GM12878 (cell line): ENCODE results near the gene SEC11C. TPM values are rescaled to one million over a fixed set of nuclear protein-coding genes. Genes with fewer than 3 reads are reported as not detected.

Source experiments
- ATAC-seq: fragments of 200-7000 bp; cut with Tn5 transposase; 3 replicates; pipeline ENCODE4 v1.9.1; 2020; ENCODE audit warnings: mild to moderate bottlenecking, moderate library complexity
- BruUV-seq: library from RNA; stranded (reverse); fragments of 400-500 nt; replicated peaks from 2 replicates; lab custom pipeline; 2021; lab: Mats Ljungman, UMichigan
- CTCF ChIA-PET: fragments of 300-600 bp; sonication (Branson Sonifier 250); formaldehyde crosslinking; extraction: SDS; loops from one replicate; lab custom pipeline; 2021; ENCODE audit warnings: inconsistent platforms; lab: Yijun Ruan, JAX
- POLR2A ChIA-PET: fragments of 350-600 bp; formaldehyde crosslinking; extraction: SDS; loops from one replicate; lab custom pipeline; 2021; ENCODE audit warnings: inconsistent platforms; lab: Charles Lee
- RAD21 ChIA-PET: fragments of 300-600 bp; sonication (Branson Sonifier 250); formaldehyde crosslinking; loops from one replicate; lab custom pipeline; 2023; ENCODE audit warnings: antibody characterized with exemption; ENCODE audit not compliant: unreplicated experiment; lab: Charles Lee
- SMC1A ChIA-PET: fragments of 300-600 bp; sonication (Branson Sonifier 250); formaldehyde crosslinking; loops from one replicate; lab custom pipeline; 2023; ENCODE audit not compliant: unreplicated experiment, uncharacterized antibody; lab: Charles Lee
- DNase-seq: peaks from one replicate; pipeline ENCODE4 v3.0.0-alpha.2; 2011; ENCODE audit warnings: low read depth, low spot score
- FAIRE-seq: peaks from 3 replicates; lab custom pipeline; 2011; peaks lifted over from hg19 to GRCh38; lab: Jason Lieb, UNC
- H2AFZ ChIP-seq: 2 replicates; pipeline ENCODE4 v1.6.0; 2011; ENCODE audit warnings: low read depth, low read length, control low read depth; ENCODE audit not compliant: control insufficient read depth
- H3K27ac ChIP-seq: 2 replicates; pipeline ENCODE4 v1.5.1; 2011; ENCODE audit warnings: control low read depth; ENCODE audit not compliant: control insufficient read depth, insufficient read depth
- H3K27me3 ChIP-seq, 2 experiments: replicated peaks in 1 of 2; 2 replicates each; pipeline versions ENCODE4 v1.6.0 to v1.6.1; 2011; ENCODE audit warnings: low read length in 1 of 2; ENCODE audit not compliant: control insufficient read depth in 2 of 2, insufficient read depth in 2 of 2
- H3K36me3 ChIP-seq, 2 experiments: 2 replicates each; pipeline ENCODE4 v1.5.1; 2011; ENCODE audit warnings: low read length in 1 of 2; ENCODE audit not compliant: control insufficient read depth in 2 of 2, insufficient read depth in 2 of 2
- H3K4me1 ChIP-seq: 2 replicates; pipeline ENCODE4 v1.6.1; 2011; ENCODE audit warnings: mild to moderate bottlenecking, low read length, moderate library complexity, mixed read lengths; ENCODE audit not compliant: control insufficient read depth, insufficient read depth
- H3K4me2 ChIP-seq: 2 replicates; pipeline ENCODE4 v1.6.0; 2011; ENCODE audit warnings: control low read depth; ENCODE audit not compliant: control insufficient read depth, insufficient read depth
- H3K4me3 ChIP-seq: fragments of 200-600 bp; sonication (generic); 2 replicates; pipeline ENCODE4 v1.5.1; 2016
- H3K79me2 ChIP-seq: 2 replicates; pipeline ENCODE4 v1.6.0; 2011; ENCODE audit warnings: low read length; ENCODE audit not compliant: control insufficient read depth, insufficient read depth
- H3K9ac ChIP-seq: 2 replicates; pipeline ENCODE4 v1.8.0; 2011; ENCODE audit warnings: low read length, control low read depth, mixed read lengths; ENCODE audit not compliant: control insufficient read depth, insufficient read depth
- H3K9me3 ChIP-seq: replicated peaks from 3 replicates; pipeline ENCODE4 v1.5.1; 2011; ENCODE audit warnings: mild to moderate bottlenecking, low read length; ENCODE audit not compliant: control insufficient read depth, insufficient read depth
- H4K20me1 ChIP-seq: 2 replicates; pipeline ENCODE4 v1.6.0; 2011; ENCODE audit not compliant: control insufficient read depth, insufficient read depth
- EED ChIP-seq: sonication (generic); IDR thresholded peaks from 2 replicates; pipeline ENCODE4 v1.6.1; 2016; ENCODE audit warnings: antibody characterized with exemption, low read depth
- FOXM1 ChIP-seq: IDR thresholded peaks from 2 replicates; pipeline ENCODE4 v1.6.1; 2012; ENCODE audit warnings: low read depth, mild to moderate bottlenecking, inconsistent platforms, low read length, moderate library complexity
- NR2C1 ChIP-seq: fragments of 450-650 bp; IDR thresholded peaks from 2 replicates; pipeline ENCODE4 v1.6.1; 2017; ENCODE audit warnings: antibody characterized with exemption, mild to moderate bottlenecking, moderate library complexity
- POLR2AphosphoS2 ChIP-seq: IDR thresholded peaks from 2 replicates; pipeline ENCODE4 v1.6.1; 2011; ENCODE audit warnings: low read depth, mild to moderate bottlenecking, low read length, improper control_type of control experiment, moderate library complexity
- RAD51 ChIP-seq: fragments of 450-650 bp; IDR thresholded peaks from 2 replicates; pipeline ENCODE4 v1.6.1; 2016; ENCODE audit warnings: moderate library complexity, mild to moderate bottlenecking, inconsistent platforms
- YBX1 ChIP-seq: fragments of 450-650 bp; IDR thresholded peaks from 2 replicates; pipeline ENCODE4 v1.6.1; 2016; ENCODE audit warnings: antibody characterized with exemption
- YY1 ChIP-seq: IDR thresholded peaks from 2 replicates; pipeline ENCODE4 v1.6.1; 2011; ENCODE audit warnings: low read depth, mild to moderate bottlenecking, low read length
- ZBED1 ChIP-seq: IDR thresholded peaks from 2 replicates; pipeline ENCODE4 v1.6.1; 2016; ENCODE audit warnings: borderline replicate concordance
- ZNF24 ChIP-seq: fragments of 450-650 bp; IDR thresholded peaks from 2 replicates; pipeline ENCODE4 v1.6.1; 2017; ENCODE audit warnings: antibody characterized with exemption, mild to moderate bottlenecking
- WGBS: methylation state at CpG from one replicate; pipeline ENCODE4 v1.1.6; 2016; ENCODE audit warnings: low lambda C conversion rate; ENCODE audit not compliant: insufficient replicate concordance, insufficient coverage; ENCODE audit errors: missing lambda C conversion rate; 5-methylcytosine and 5-hydroxymethylcytosine counted together
- in situ Hi-C: fragments of 300-500 bp; cut with MboI; formaldehyde crosslinking; loops from 9 replicates; pipeline ENCODE4 v1.14.3; 2018; ENCODE audit warnings: mixed read lengths
- intact Hi-C: fragments of 100-400 bp; cut with micrococcal nuclease; formaldehyde crosslinking; loops from one replicate; pipeline ENCODE4 v1.14.2; 2022; ENCODE audit not compliant: unreplicated experiment
- polyA plus RNA-seq, 11 experiments: library from polyadenylated mRNA; depleted of rRNA in 4 of 11; unstranded in 6 of 11; stranded (reverse) in 5 of 11; fragments of >200 nt; fragmentation: Nextera tagmentation in 4 of 11; fragmentation: Illumina TruSeq in 1 of 11; extraction: Ambion mirVana in 4 of 11; extraction: Trizol in 1 of 11; gene quantifications; 1 replicate in 1 of 11; 2 replicates in 10 of 11; pipeline versions ENCODE4 v1.2.1 to v1.2.3, GENCODE V29; 2011 to 2016; ENCODE audit warnings: inconsistent platforms in 2 of 11, missing spikeins in 2 of 11, low read depth in 1 of 11
- total RNA-seq, 4 experiments: library from RNA; depleted of rRNA in 3 of 4; stranded (reverse); fragments of >200 nt in 3 of 4; fragmentation: Illumina TruSeq in 1 of 4; extraction: Trizol in 1 of 4; gene quantifications; 2 replicates each; pipeline versions ENCODE4 v1.2.1 to v1.2.3, GENCODE V29; 2013 to 2021
- TF ChIP-seq, protein P1 (sequence below): fragments of 450-650 bp; IDR thresholded peaks from 2 replicates; pipeline ENCODE4 v1.6.1; 2016; ENCODE audit warnings: mild to moderate bottlenecking
- TF ChIP-seq, protein P2 (sequence below): IDR thresholded peaks from 2 replicates; pipeline ENCODE4 v1.6.1; 2012; ENCODE audit warnings: low read depth, low read length, improper control_type of control experiment
- TF ChIP-seq, protein P3 (sequence below): IDR thresholded peaks from 2 replicates; pipeline ENCODE4 v1.6.1; 2011; ENCODE audit warnings: borderline replicate concordance, low read depth, mild to moderate bottlenecking, moderate library complexity, mixed read lengths, low read length; ENCODE audit not compliant: insufficient read depth; ENCODE audit errors: extremely low read length
- TF ChIP-seq, protein P4 (sequence below): fragments of 150-350 bp; IDR thresholded peaks from 2 replicates; pipeline ENCODE4 v1.6.1; 2014; ENCODE audit warnings: mild to moderate bottlenecking, low read depth, low read length

The SEC11C gene
- total and polyA plus RNA-seq, 10 of the 15 experiments (the other 5 are each of a cell fraction or from before 2014, with no cell fraction given), result 124 to 649 (median 211) TPM

DNA sequence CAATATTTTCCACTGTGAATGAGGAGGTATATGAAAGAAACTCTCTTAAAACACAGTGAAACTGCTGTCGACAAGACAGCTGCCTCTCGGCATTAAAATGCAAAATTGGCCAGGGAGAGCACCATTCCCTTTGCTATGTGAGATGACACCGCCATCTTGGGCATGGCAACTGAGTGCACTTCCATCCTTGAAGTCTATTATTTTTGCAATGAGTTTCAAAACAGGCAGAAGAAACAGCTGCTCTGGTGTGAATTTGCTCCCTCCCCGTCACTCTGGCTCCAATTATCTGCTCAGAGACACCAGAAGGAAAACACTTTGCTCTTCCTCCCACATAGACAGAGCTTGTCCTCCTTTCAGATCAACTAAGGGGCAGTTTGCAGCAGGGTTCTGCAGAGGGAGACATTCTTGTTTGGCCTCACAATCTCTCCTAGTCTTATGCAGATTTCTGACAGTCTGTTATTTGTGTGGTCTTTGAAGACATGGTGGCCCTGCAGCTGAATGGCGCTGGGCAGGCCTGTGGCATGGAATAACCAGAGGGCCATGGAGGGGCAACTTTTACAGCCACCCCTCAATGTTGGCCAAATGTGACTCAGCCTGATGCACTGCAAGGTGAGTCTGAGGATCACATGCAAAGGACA lies 48.6 kb upstream of the SEC11C start:
- Histone ChIP-seq H3K4me1 (peaks cover 13% of the 10 kb centered on the region; the same call in 1 of the 2 replicates), H4K20me1 (no peaks in the 10 kb centered on the region), H3K9ac (no peak overlapping the region), H3K4me3 (no peak overlapping the region), H2AFZ (no peak overlapping the region), H3K27ac (no peak overlapping the region), H3K79me2 (no peaks in the 10 kb centered on the region), H3K36me3 (no peaks in the 10 kb centered on the region), H3K27me3 (no peaks in the 10 kb centered on the region), H3K4me2 (no peak overlapping the region), H3K9me3 (no peaks in the 10 kb centered on the region)
- no peak for DNase-seq
- ChIA-PET POLR2A (no interaction called here), SMC1A (no interaction called here), CTCF (interaction anchor here (0.6 kb wide), 1 partner anchor 253 kb away, joined by 3 read pairs; no protein-coding TSS in a partner anchor), RAD21 (no interaction called here)
- intact Hi-C loops (no loop called here), in situ Hi-C loops (no loop called here)
- ATAC-seq, result no peak
- 52% methylated on average over 5 of the region's 5 CpGs for WGBS
- TF ChIP-seq RAD51 (no peak), EED (no peak), YBX1 (no peak), FOXM1 (no peak), ZNF24 (no peak), NR2C1 (no peak), ZBED1 (no peak), YY1 (no peak), POLR2AphosphoS2 (no peak)
- TF ChIP-seq, protein P1, sequence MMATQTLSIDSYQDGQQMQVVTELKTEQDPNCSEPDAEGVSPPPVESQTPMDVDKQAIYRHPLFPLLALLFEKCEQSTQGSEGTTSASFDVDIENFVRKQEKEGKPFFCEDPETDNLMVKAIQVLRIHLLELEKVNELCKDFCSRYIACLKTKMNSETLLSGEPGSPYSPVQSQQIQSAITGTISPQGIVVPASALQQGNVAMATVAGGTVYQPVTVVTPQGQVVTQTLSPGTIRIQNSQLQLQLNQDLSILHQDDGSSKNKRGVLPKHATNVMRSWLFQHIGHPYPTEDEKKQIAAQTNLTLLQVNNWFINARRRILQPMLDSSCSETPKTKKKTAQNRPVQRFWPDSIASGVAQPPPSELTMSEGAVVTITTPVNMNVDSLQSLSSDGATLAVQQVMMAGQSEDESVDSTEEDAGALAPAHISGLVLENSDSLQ, result no peak
- TF ChIP-seq, protein P2, sequence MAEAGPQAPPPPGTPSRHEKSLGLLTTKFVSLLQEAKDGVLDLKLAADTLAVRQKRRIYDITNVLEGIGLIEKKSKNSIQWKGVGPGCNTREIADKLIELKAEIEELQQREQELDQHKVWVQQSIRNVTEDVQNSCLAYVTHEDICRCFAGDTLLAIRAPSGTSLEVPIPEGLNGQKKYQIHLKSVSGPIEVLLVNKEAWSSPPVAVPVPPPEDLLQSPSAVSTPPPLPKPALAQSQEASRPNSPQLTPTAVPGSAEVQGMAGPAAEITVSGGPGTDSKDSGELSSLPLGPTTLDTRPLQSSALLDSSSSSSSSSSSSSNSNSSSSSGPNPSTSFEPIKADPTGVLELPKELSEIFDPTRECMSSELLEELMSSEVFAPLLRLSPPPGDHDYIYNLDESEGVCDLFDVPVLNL, result no peak
- TF ChIP-seq, protein P3, sequence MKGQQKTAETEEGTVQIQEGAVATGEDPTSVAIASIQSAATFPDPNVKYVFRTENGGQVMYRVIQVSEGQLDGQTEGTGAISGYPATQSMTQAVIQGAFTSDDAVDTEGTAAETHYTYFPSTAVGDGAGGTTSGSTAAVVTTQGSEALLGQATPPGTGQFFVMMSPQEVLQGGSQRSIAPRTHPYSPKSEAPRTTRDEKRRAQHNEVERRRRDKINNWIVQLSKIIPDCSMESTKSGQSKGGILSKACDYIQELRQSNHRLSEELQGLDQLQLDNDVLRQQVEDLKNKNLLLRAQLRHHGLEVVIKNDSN, result no peak
- TF ChIP-seq, protein P4, sequence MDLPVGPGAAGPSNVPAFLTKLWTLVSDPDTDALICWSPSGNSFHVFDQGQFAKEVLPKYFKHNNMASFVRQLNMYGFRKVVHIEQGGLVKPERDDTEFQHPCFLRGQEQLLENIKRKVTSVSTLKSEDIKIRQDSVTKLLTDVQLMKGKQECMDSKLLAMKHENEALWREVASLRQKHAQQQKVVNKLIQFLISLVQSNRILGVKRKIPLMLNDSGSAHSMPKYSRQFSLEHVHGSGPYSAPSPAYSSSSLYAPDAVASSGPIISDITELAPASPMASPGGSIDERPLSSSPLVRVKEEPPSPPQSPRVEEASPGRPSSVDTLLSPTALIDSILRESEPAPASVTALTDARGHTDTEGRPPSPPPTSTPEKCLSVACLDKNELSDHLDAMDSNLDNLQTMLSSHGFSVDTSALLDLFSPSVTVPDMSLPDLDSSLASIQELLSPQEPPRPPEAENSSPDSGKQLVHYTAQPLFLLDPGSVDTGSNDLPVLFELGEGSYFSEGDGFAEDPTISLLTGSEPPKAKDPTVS, result no peak
- no TSS peak for BruUV-seq
- FAIRE-seq, result no peak
